Left lung (tissue), 10 donors: ENCODE results near the gene AAMP. TPM values are rescaled to one million over a fixed set of nuclear protein-coding genes. Genes with fewer than 3 reads are reported as not detected.

Experiments
- ATAC-seq: fragments of 200-7000 bp; cut with Tn5 transposase; one replicate; pipeline ENCODE4 v1.9.1; 2020; ENCODE audit warnings: moderate library complexity
- DNase-seq, 4 donors: peaks; one replicate each; pipeline ENCODE4 v3.0.0-alpha.2; 2013 to 2020
- H3K27ac ChIP-seq, 2 donors: fragments of 200-600 bp; sonication (generic) in 1 of 2; one replicate each; pipeline versions ENCODE4 v1.5.0 to v1.8.0; 2020 to 2021
- H3K27me3 ChIP-seq, 2 donors: fragments of 200-600 bp; sonication (generic) in 1 of 2; one replicate each; pipeline versions ENCODE4 v1.5.0 to v1.8.0; 2020 to 2021
- H3K36me3 ChIP-seq, 2 donors: fragments of 200-600 bp; sonication (generic) in 1 of 2; one replicate each; pipeline versions ENCODE4 v1.5.0 to v1.8.0; 2020 to 2021
- H3K4me1 ChIP-seq, 2 donors: fragments of 200-600 bp; one replicate each; pipeline ENCODE4 v1.8.0; 2021
- H3K4me3 ChIP-seq, 2 donors: fragments of 200-600 bp; sonication (generic) in 1 of 2; one replicate each; pipeline versions ENCODE4 v1.5.0 to v1.8.0; 2020 to 2021; ENCODE audit warnings: mild to moderate bottlenecking in 1 of 2
- H3K9me3 ChIP-seq, 2 donors: fragments of 200-600 bp; sonication (generic) in 1 of 2; one replicate each; pipeline versions ENCODE4 v1.5.0 to v1.8.0; 2020 to 2021
- intact Hi-C, 2 donors: fragments of 100-400 bp; cut with DNase I; formaldehyde crosslinking; loops; one replicate each; pipeline versions ENCODE4 v1.11.2 to v1.14.2; 2022
- microRNA-seq, 2 donors: library from miRNA; unstranded; fragments of <30 nt; microRNA quantifications; one replicate each; pipeline ENCODE4, GENCODE V29; 2019
- polyA plus RNA-seq, 6 donors: library from polyadenylated mRNA; unstranded; fragments of 120-200 nt; gene quantifications; one replicate each; pipeline ENCODE4 v1.2.1, GENCODE V29; 2013; ENCODE audit not compliant: insufficient read length in 6 of 6
- total RNA-seq, 2 donors: library from RNA; stranded (reverse); fragmentation: NEBNext Ultra II Directional; extraction: Animal tissue kit (Norgen Biotek cat#: 25700); gene quantifications; one replicate each; pipeline ENCODE4 v1.2.1, GENCODE V29; 2021
- TF ChIP-seq, protein P1 (sequence below), 2 donors: fragments of 200-600 bp; sonication (generic) in 1 of 2; IDR thresholded peaks; one replicate each; pipeline versions ENCODE4 v1.5.0 to v1.8.0; 2021; ENCODE audit warnings: antibody characterized with exemption in 2 of 2
- donor health status: DM: no; HTN: yes; CAD: no.
- donor health status: DM: no; HTN: no; CAD: no.

The AAMP gene
- total and polyA plus RNA-seq, 8 donors: 55.2 to 120 (median 113) TPM

DNA sequence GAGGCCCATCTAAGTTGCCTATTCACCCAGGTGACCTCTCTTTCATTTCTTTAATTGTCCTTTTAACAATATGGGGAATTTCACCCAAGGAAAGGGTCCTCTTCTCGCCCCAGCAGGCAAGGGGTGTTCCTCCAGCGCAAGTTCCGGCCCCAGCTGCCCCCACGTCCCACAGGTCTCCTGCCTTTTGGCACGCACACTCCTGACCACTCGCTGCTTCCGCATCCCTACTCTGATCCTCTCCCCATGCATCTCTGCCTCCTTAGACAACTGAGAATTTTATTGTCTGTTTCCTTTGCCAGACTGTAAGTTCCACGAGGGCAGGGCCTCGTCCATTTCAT lies 53.6 kb downstream of the AAMP start:
- no peak for ATAC-seq
- H3K27ac ChIP-seq: peak overlapping the region; percentile 95 to 96
- intact Hi-C loops: no loop called here
- no peaks in the 10 kb centered on the region for H3K9me3 ChIP-seq
- TF ChIP-seq, protein P1, sequence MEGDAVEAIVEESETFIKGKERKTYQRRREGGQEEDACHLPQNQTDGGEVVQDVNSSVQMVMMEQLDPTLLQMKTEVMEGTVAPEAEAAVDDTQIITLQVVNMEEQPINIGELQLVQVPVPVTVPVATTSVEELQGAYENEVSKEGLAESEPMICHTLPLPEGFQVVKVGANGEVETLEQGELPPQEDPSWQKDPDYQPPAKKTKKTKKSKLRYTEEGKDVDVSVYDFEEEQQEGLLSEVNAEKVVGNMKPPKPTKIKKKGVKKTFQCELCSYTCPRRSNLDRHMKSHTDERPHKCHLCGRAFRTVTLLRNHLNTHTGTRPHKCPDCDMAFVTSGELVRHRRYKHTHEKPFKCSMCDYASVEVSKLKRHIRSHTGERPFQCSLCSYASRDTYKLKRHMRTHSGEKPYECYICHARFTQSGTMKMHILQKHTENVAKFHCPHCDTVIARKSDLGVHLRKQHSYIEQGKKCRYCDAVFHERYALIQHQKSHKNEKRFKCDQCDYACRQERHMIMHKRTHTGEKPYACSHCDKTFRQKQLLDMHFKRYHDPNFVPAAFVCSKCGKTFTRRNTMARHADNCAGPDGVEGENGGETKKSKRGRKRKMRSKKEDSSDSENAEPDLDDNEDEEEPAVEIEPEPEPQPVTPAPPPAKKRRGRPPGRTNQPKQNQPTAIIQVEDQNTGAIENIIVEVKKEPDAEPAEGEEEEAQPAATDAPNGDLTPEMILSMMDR (IDR thresholded peaks at IDR 0.05): no peak
- H3K36me3 ChIP-seq: peaks cover 0 to 7% of the 10 kb centered on the region in 2 donors
- H3K27me3 ChIP-seq: no peaks in the 10 kb centered on the region
- DNase-seq: no peak
- peak overlapping the region; percentile 91 to 98 for H3K4me3 ChIP-seq
- H3K4me1 ChIP-seq: peaks cover 27 to 50% of the 10 kb centered on the region in 2 donors

Small RNAs within 50 kb of the gene (microRNA-seq; reads per million reads assigned to microRNA genes)
- 4.2 to 5.2 reads per million in 2 donors for gene MIR6513

Other genes with a start within 250 kb of the AAMP start
- gene RUFY4, start 200.9 kb downstream of the AAMP start, total RNA-seq: under 1 TPM in 1 of 2 donors, not detected in 1; 0.42 TPM
- under 1 TPM; 0.41 to 0.74 (median 0.55) TPM for gene RUFY4, start 200.9 kb downstream of the AAMP start, polyA plus RNA-seq
- 10 to 100 TPM in 1 of 2 donors, 1 to 10 TPM in 1; 3.1 to 22.0 TPM for gene CXCR2, start 144.1 kb downstream of the AAMP start, total RNA-seq
- under 1 TPM; 0.23 to 0.29 (median 0.26) TPM for gene CXCR2, start 144.1 kb downstream of the AAMP start, polyA plus RNA-seq
- 10 to 100 TPM in 1 of 2 donors, 1 to 10 TPM in 1; 1.7 to 21.0 TPM for gene CXCR1, start 103.2 kb downstream of the AAMP start, total RNA-seq
- under 1 TPM in 5 of 6 donors, not detected in 1; 0.06 to 0.18 (median 0.07) TPM for gene CXCR1, start 103.2 kb downstream of the AAMP start, polyA plus RNA-seq
- 100 to 1,000 TPM; 361 to 452 TPM for gene ARPC2, start 52.9 kb downstream of the AAMP start, total RNA-seq
- gene ARPC2, start 52.9 kb downstream of the AAMP start, polyA plus RNA-seq: 100 to 1,000 TPM; 229 to 266 (median 253) TPM
- gene GPBAR1, start 9.1 kb downstream of the AAMP start, total RNA-seq: 1 to 10 TPM; 1.7 to 4.3 TPM
- 1 to 10 TPM in 5 of 6 donors, under 1 TPM in 1; 0.88 to 1.7 (median 1.2) TPM for gene GPBAR1, start 9.1 kb downstream of the AAMP start, polyA plus RNA-seq
- 10 to 100 TPM; 93.4 to 96.8 TPM for gene PNKD, start 382 bp upstream of the AAMP start, total RNA-seq
- gene PNKD, start 382 bp upstream of the AAMP start, polyA plus RNA-seq: 10 to 100 TPM; 58.2 to 66.2 (median 60.0) TPM
- 100 to 1,000 TPM; 281 to 308 TPM for gene TMBIM1, start 22.4 kb upstream of the AAMP start, total RNA-seq
- gene TMBIM1, start 22.4 kb upstream of the AAMP start, polyA plus RNA-seq: 10 to 100 TPM; 63.5 to 78.4 (median 70.6) TPM
- gene CATIP, start 86.7 kb upstream of the AAMP start, total RNA-seq: 1 to 10 TPM in 1 of 2 donors, under 1 TPM in 1; 0.55 to 3.3 TPM
- gene CATIP, start 86.7 kb upstream of the AAMP start, polyA plus RNA-seq: 1 to 10 TPM in 4 of 6 donors, under 1 TPM in 2; 0.76 to 4.1 (median 2.1) TPM
- 100 to 1,000 TPM in 1 of 2 donors, 10 to 100 TPM in 1; 98.2 to 194 TPM for gene SLC11A1, start 112.1 kb upstream of the AAMP start, total RNA-seq
- 1 to 10 TPM in 1 of 6 donors, under 1 TPM in 5; 0.70 to 1.8 (median 0.89) TPM for gene SLC11A1, start 112.1 kb upstream of the AAMP start, polyA plus RNA-seq
- 100 to 1,000 TPM; 122 to 147 TPM for gene CTDSP1, start 129.7 kb upstream of the AAMP start, total RNA-seq
- gene CTDSP1, start 129.7 kb upstream of the AAMP start, polyA plus RNA-seq: 100 to 1,000 TPM; 124 to 160 (median 148) TPM
- under 1 TPM in 1 of 2 donors, not detected in 1; 0.29 TPM for gene VIL1, start 149.0 kb upstream of the AAMP start, total RNA-seq
- gene VIL1, start 149.0 kb upstream of the AAMP start, polyA plus RNA-seq: 1 to 10 TPM; 1.0 to 1.8 (median 1.2) TPM